ENCODE data around the gene S100PBP. TPM values are rescaled to one million over a fixed set of nuclear protein-coding genes. Genes with fewer than 3 reads are reported as not detected.
A peak's percentile ranks its signal among the peaks of the same experiment; 100 is the strongest.

S100PBP gene
- total RNA-seq, 1 donor from 2014 or later = 50.2 TPM

GRCh38 chr1:32881871-32882850, 64.7 kb downstream of the S100PBP start:
- H3K4me1 Mint-ChIP-seq (ENCODE audit: low read depth) = no peaks in the 10 kb centered on the region
- peaks cover 33% of the 10 kb centered on the region for H3K27me3 Mint-ChIP-seq (ENCODE audit: low read depth)
- H3K9me3 Mint-ChIP-seq = no peaks in the 10 kb centered on the region
- DNase-seq (ENCODE audit: low spot score) = no peak
- H3K36me3 Mint-ChIP-seq (ENCODE audit: low read depth) = no peaks in the 10 kb centered on the region
- H3K4me3 Mint-ChIP-seq (ENCODE audit: low read depth) = no peak overlapping the region
- intact Hi-C loops (cut with micrococcal nuclease) = no loop called here
- H3K27ac Mint-ChIP-seq = no peak overlapping the region

DNA sequence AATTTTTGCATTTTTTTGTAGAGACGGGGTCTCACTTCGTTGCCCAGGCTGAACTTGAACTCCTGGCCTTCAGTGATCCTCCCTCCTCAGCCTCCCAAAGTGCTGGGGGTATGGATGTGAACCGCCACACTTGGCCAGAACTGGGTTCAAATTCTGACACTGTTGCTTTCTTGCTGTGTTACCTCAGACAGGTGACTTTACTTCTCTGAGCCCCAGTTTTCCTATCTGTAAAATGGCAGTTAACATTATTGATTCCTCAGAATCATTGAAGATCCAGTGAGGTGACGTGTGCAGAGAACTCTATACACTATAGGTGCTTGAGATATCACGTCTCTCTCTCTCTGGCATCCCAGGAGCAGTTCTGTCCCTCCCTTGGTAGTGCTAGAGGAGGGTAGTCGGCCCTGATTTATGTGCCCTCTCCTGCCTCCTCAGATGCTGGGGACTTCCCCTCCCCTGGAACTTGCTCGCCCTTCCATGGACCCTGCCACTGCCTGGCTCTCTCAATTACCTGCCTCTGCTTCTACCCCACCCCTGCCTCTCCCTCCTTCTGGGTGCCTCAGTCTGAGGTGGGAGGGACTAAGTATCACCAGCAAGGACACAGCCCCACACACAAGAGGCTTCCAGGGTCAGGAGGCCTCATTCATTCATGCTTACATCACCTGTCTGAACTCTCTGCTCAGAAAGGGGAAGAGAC, 66.0 kb downstream of the S100PBP start:
- Mint-ChIP-seq H3K4me1 (ENCODE audit: low read depth) (no peaks in the 10 kb centered on the region), H3K36me3 (ENCODE audit: low read depth) (no peaks in the 10 kb centered on the region), H3K9me3 (no peaks in the 10 kb centered on the region), H3K27me3 (ENCODE audit: low read depth) (peaks cover 39% of the 10 kb centered on the region), H3K4me3 (ENCODE audit: low read depth) (no peak overlapping the region), H3K27ac (no peak overlapping the region)
- intact Hi-C loops (cut with micrococcal nuclease) = no loop called here
- DNase-seq (ENCODE audit: low spot score) = no peak

- Mint-ChIP-seq H3K9me3 (no peaks in the 10 kb centered on the region), H3K4me1 (ENCODE audit: low read depth) (no peaks in the 10 kb centered on the region), H3K27me3 (ENCODE audit: low read depth) (peaks cover 39% of the 10 kb centered on the region), H3K27ac (no peak overlapping the region), H3K36me3 (ENCODE audit: low read depth) (no peaks in the 10 kb centered on the region), H3K4me3 (ENCODE audit: low read depth) (no peak overlapping the region)
- no peak for DNase-seq (ENCODE audit: low spot score)
- intact Hi-C loops (cut with micrococcal nuclease) = no loop called here
Observed at GRCh38 chr1:32884032-32884372, 66.5 kb downstream of the S100PBP start.

DNA sequence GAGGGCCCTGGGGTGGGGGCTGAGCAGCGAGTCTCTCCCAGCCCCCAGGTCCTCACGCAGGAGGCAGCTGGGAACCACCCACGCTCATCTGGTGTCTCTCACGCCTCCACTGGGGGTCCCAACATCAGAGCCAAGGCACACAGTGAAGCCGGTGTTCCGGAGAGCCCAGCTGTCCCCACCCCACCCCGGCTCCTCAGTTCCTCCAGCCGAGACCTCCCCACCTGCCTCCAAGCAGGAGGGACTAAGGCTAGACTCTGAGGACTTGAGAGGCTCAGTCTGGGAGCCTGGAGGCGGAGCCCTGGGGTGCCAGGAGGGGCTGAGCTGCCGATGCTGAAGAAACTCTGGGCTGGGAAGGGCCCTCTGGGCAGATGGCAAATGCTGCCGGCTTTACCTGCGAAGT, 67.3 kb downstream of the S100PBP start:
- intact Hi-C loops (cut with micrococcal nuclease) = no loop called here
- H3K27ac Mint-ChIP-seq = no peak overlapping the region
- H3K27me3 Mint-ChIP-seq (ENCODE audit: low read depth) = peaks cover 44% of the 10 kb centered on the region
- H3K4me1 Mint-ChIP-seq (ENCODE audit: low read depth) = no peaks in the 10 kb centered on the region
- no peak for DNase-seq (ENCODE audit: low spot score)
- H3K9me3 Mint-ChIP-seq = no peaks in the 10 kb centered on the region
- H3K4me3 Mint-ChIP-seq (ENCODE audit: low read depth) = no peak overlapping the region
- no peaks in the 10 kb centered on the region for H3K36me3 Mint-ChIP-seq (ENCODE audit: low read depth)

DNA sequence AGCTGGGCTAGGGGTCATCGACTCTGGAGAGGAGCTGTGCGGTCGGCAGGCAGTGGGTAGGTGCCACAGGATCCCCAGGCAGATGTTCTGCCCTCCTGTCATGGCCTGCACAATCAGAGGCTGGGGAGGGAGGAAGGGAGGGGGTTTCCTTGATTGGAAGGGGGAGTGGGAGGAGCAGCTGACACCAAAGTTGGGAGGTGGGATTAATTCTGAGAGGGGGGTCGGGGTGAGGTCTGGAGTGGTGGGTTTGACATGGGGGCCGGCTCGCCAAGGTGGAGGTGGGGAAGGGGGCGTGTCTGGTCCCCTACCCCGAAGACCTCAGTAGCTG, 68.2 kb downstream of the S100PBP start:
- Mint-ChIP-seq H3K4me1 (ENCODE audit: low read depth) (no peaks in the 10 kb centered on the region), H3K36me3 (ENCODE audit: low read depth) (no peaks in the 10 kb centered on the region), H3K4me3 (ENCODE audit: low read depth) (no peak overlapping the region), H3K9me3 (no peaks in the 10 kb centered on the region), H3K27me3 (ENCODE audit: low read depth) (peaks cover 53% of the 10 kb centered on the region), H3K27ac (no peak overlapping the region)
- no peak for DNase-seq (ENCODE audit: low spot score)
- intact Hi-C loops (cut with micrococcal nuclease) = no loop called here

DNA sequence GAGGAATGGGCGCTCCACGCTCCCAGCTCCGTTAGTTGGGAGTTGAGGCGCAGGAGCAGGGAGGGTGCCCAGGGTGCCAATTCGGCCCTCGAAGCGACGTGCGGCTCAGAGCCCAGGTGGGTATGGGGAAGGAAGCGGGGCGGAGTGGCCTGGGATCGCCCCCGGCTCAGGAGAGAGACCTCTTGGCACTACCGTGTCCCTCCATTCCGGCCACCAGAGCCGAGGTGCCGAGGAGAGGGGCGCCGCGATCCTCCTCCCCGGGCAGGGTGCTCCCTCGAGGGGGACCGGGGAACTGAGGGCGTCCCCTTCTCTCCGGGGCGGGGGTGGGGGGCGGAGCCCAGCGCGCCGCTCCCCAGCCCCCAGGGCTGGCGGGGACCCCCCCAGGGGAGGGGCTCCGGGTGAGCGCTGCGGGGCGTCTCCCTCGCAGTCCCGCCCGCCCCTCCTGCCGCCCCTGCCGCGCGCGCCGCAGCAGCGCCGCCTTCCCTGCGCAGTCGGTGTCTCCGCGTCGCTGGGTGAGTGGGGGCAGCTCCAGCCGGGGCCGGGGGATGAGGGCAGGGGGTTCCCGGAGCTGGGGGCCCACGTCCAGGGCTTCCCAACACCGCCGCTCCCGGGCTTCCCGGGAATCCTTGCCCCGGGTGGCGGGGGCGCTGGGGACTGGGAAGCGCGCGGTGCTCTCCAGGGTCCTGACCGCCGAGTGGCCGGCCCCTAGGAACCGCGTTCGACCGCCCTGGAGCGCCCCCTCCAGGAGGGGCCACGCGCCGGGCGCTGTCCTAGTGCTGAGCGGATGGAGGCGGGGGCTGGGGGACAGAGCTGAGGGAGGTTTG, 68.8 kb downstream of the S100PBP start, which contains the start of gene HPCA:
Gene HPCA, plus strand, starts transcription at position 488 of the 824 bp plus-strand sequence. CDS start 2,408 bp downstream, outside the sequence.
- intact Hi-C loops (cut with micrococcal nuclease) = no loop called here
- Mint-ChIP-seq H3K27ac (no peak within 1 kb of the TSS), H3K36me3 (ENCODE audit: low read depth) (no peaks in the 10 kb centered on the region), H3K4me3 (ENCODE audit: low read depth) (no peak within 1 kb of the TSS), H3K4me1 (ENCODE audit: low read depth) (no peaks in the 10 kb centered on the region), H3K27me3 (ENCODE audit: low read depth) (peaks cover 56% of the 10 kb centered on the region), H3K9me3 (no peaks in the 10 kb centered on the region)
- peak; percentile 51 for DNase-seq (ENCODE audit: low spot score)

- Mint-ChIP-seq H3K4me1 (ENCODE audit: low read depth) (no peaks in the 10 kb centered on the region), H3K4me3 (ENCODE audit: low read depth) (no peak overlapping the region), H3K27me3 (ENCODE audit: low read depth) (peaks cover 60% of the 10 kb centered on the region), H3K27ac (no peak overlapping the region), H3K36me3 (ENCODE audit: low read depth) (no peaks in the 10 kb centered on the region), H3K9me3 (no peaks in the 10 kb centered on the region)
- intact Hi-C loops (cut with micrococcal nuclease) = no loop called here
- DNase-seq (ENCODE audit: low spot score) = no peak
Observed at GRCh38 chr1:32886828-32887414, 69.5 kb downstream of the S100PBP start.

- intact Hi-C loops (cut with micrococcal nuclease) = no loop called here
Observed at GRCh38 chr1:32887623-32888022, 70.2 kb downstream of the S100PBP start.

DNA sequence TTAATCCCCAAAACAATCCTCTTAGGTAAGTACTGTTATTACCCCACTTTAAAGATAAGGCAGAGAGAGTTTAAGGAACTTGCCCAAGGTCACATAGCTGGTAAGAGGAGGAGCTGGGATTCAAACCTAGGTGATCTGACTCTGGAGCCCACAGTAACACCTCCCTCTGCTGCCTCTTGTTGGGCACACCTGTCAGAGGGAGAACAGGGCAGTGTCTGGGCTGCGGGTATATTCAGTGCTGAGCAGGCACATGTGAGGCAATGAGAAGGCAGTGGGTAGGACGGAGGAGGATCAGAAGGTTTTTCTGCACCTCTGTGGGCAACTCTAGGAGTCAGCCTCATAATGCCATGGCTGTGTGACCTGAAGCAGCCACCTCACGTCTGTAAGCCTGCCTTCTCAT, 70.7 kb downstream of the S100PBP start:
- peaks cover 69% of the 10 kb centered on the region for H3K27me3 Mint-ChIP-seq (ENCODE audit: low read depth)
- no peak for DNase-seq (ENCODE audit: low spot score)
- no peaks in the 10 kb centered on the region for H3K36me3 Mint-ChIP-seq (ENCODE audit: low read depth)
- H3K4me3 Mint-ChIP-seq (ENCODE audit: low read depth) = no peak overlapping the region
- H3K4me1 Mint-ChIP-seq (ENCODE audit: low read depth) = peaks cover 3% of the 10 kb centered on the region
- intact Hi-C loops (cut with micrococcal nuclease) = no loop called here
- no peaks in the 10 kb centered on the region for H3K9me3 Mint-ChIP-seq
- no peak overlapping the region for H3K27ac Mint-ChIP-seq

More at GRCh38 chr1:32887623-32888022, 70.2 kb downstream of the S100PBP start:
- Mint-ChIP-seq H3K4me1 (ENCODE audit: low read depth) (peaks cover 3% of the 10 kb centered on the region), H3K36me3 (ENCODE audit: low read depth) (no peaks in the 10 kb centered on the region), H3K4me3 (ENCODE audit: low read depth) (no peak overlapping the region), H3K27ac (no peak overlapping the region), H3K9me3 (no peaks in the 10 kb centered on the region), H3K27me3 (ENCODE audit: low read depth) (peaks cover 68% of the 10 kb centered on the region)
- no peak for DNase-seq (ENCODE audit: low spot score)

GRCh38 chr1:32888677-32889420, 71.4 kb downstream of the S100PBP start:
- Mint-ChIP-seq H3K27ac (no peak overlapping the region), H3K4me1 (ENCODE audit: low read depth) (peaks cover 3% of the 10 kb centered on the region), H3K27me3 (ENCODE audit: low read depth) (peaks cover 67% of the 10 kb centered on the region), H3K36me3 (ENCODE audit: low read depth) (no peaks in the 10 kb centered on the region), H3K4me3 (ENCODE audit: low read depth) (no peak overlapping the region), H3K9me3 (no peaks in the 10 kb centered on the region)
- no peak for DNase-seq (ENCODE audit: low spot score)
- intact Hi-C loops (cut with micrococcal nuclease) = no loop called here

GRCh38 chr1:32889731-32890278, 72.4 kb downstream of the S100PBP start:
- intact Hi-C loops (cut with micrococcal nuclease) = no loop called here
- H3K27ac Mint-ChIP-seq = no peak overlapping the region
- no peaks in the 10 kb centered on the region for H3K9me3 Mint-ChIP-seq
- H3K27me3 Mint-ChIP-seq (ENCODE audit: low read depth) = peaks cover 62% of the 10 kb centered on the region
- no peak overlapping the region for H3K4me3 Mint-ChIP-seq (ENCODE audit: low read depth)
- no peaks in the 10 kb centered on the region for H3K36me3 Mint-ChIP-seq (ENCODE audit: low read depth)
- no peak for DNase-seq (ENCODE audit: low spot score)
- H3K4me1 Mint-ChIP-seq (ENCODE audit: low read depth) = peaks cover 3% of the 10 kb centered on the region

Data from activated T-helper 2 cell treated with anti-CD3 and anti-CD28 coated beads, Interferon-gamma antibody, Interleukin-2, Interleukin-4, amounts not matched to agents 10 μg/mL and 5 μg/mL and 100 μg/mL, durations not matched to agents 14 hours and 24 hours and 36 hours (primary cell).